ENCODE measurements around the gene ANTXR1.

ANTXR1 gene

DNA sequence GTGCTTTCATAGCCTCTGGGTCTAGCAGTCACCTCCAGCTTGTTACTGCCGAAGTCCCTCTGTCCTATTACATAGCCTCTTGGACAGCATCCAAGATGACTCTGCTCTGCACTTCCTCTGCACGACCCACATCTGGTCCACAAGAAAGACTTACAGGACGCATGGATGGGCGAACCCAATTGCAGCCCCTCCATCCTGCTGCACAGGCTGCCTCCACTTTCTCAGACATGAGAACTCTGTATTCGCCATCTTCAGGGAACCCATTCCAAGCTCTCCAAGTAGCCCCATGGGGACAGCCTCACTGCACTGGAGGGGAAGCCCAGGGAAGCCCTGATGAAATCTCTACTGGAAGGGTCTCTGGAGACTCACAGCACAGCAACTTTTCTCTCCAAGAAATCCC, 201.9 kb downstream of the ANTXR1 start:
- H3K36me3 ChIP-seq (ENCODE audit: insufficient read depth, low read length), result no peaks in the 10 kb centered on the region
- no peaks in the 10 kb centered on the region for H3K9me2 ChIP-seq (replicated peaks; ENCODE audit: low read depth, low read length)
- H4K20me1 ChIP-seq (ENCODE audit: insufficient read depth, low read length, poor library complexity, severe bottlenecking), result no peaks in the 10 kb centered on the region
- no peak overlapping the region for H2AFZ ChIP-seq (ENCODE audit: low read length)
- no peaks in the 10 kb centered on the region for H3K27me3 ChIP-seq (ENCODE audit: insufficient read depth, low read length, poor library complexity, severe bottlenecking)
- no peak for TF ChIP-seq EZH2phosphoT487 (IDR thresholded peaks at IDR 0.05; ENCODE audit: borderline replicate concordance)
- TF ChIP-seq, protein P1, sequence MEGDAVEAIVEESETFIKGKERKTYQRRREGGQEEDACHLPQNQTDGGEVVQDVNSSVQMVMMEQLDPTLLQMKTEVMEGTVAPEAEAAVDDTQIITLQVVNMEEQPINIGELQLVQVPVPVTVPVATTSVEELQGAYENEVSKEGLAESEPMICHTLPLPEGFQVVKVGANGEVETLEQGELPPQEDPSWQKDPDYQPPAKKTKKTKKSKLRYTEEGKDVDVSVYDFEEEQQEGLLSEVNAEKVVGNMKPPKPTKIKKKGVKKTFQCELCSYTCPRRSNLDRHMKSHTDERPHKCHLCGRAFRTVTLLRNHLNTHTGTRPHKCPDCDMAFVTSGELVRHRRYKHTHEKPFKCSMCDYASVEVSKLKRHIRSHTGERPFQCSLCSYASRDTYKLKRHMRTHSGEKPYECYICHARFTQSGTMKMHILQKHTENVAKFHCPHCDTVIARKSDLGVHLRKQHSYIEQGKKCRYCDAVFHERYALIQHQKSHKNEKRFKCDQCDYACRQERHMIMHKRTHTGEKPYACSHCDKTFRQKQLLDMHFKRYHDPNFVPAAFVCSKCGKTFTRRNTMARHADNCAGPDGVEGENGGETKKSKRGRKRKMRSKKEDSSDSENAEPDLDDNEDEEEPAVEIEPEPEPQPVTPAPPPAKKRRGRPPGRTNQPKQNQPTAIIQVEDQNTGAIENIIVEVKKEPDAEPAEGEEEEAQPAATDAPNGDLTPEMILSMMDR (conservative IDR thresholded peaks at IDR 0.05; ENCODE audit: low read length), result no peak
- H3K4me2 ChIP-seq (ENCODE audit: low read depth, low read length, poor library complexity, severe bottlenecking), result peak overlapping the region; percentile 26
- no peaks in the 10 kb centered on the region for H3F3A ChIP-seq (ENCODE audit: low read depth)
- H3K4me1 ChIP-seq (ENCODE audit: insufficient read depth, low read length, poor library complexity, severe bottlenecking), result peaks cover 46% of the 10 kb centered on the region
- H3K79me2 ChIP-seq (ENCODE audit: insufficient read depth, low read length), result no peaks in the 10 kb centered on the region
- no peak overlapping the region for H3K9ac ChIP-seq (ENCODE audit: low read depth, low read length, poor library complexity, severe bottlenecking)
- H3K4me3 ChIP-seq (ENCODE audit: low read length, poor library complexity, severe bottlenecking), result no peak overlapping the region
- no peaks in the 10 kb centered on the region for H3K9me3 ChIP-seq (ENCODE audit: insufficient read depth, low read depth, low read length)

DNA sequence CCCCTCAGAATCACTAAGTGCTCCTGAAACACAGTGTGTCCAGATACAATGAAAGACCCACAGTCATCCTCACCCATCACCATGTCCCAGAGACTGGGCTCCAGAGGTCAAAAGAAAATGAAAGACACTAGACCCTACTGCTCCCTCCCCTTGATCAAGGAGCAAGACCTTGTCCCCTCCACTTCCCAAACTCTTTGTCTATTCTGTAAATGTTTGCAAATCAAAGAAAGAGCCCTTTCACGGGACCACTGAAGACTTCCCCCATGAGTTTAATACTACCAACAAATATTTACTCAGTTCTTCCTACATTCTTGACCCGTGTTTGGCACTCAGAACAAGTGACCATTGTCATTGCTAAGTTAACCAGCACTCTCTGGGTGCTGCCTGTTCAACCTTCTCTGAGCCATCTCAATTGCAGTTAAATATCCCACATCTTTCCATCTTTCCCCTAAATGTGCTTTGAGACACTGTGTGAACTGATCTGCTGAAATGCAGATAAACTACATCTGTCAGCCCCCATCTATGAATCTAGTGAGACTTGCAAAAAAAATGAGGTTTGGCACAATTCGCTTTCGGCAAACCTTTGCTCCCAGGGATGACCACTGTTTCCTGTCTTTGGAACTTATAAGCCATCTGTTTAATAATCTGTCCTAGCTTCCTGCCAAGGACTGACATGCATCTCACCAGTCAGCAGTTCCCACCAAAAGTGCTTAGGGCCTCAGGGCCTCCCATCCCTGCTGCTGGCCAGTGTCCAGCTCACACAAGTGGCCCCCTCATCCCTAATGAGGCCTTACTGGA, 203.8 kb downstream of the ANTXR1 start:
- no peaks in the 10 kb centered on the region for H3K36me3 ChIP-seq (ENCODE audit: insufficient read depth, low read length)
- no peak overlapping the region for H3K9ac ChIP-seq (ENCODE audit: low read depth, low read length, poor library complexity, severe bottlenecking)
- peak overlapping the region; percentile 15 for H3K4me3 ChIP-seq (ENCODE audit: low read length, poor library complexity, severe bottlenecking)
- no peaks in the 10 kb centered on the region for H3F3A ChIP-seq (ENCODE audit: low read depth)
- peak overlapping the region; percentile 32 for H3K4me2 ChIP-seq (ENCODE audit: low read depth, low read length, poor library complexity, severe bottlenecking)
- TF ChIP-seq EZH2phosphoT487 (IDR thresholded peaks at IDR 0.05; ENCODE audit: borderline replicate concordance), result no peak
- TF ChIP-seq, protein P1 (conservative IDR thresholded peaks at IDR 0.05; ENCODE audit: low read length), result no peak
- H3K79me2 ChIP-seq (ENCODE audit: insufficient read depth, low read length), result no peaks in the 10 kb centered on the region
- H2AFZ ChIP-seq (ENCODE audit: low read length), result no peak overlapping the region
- H4K20me1 ChIP-seq (ENCODE audit: insufficient read depth, low read length, poor library complexity, severe bottlenecking), result no peaks in the 10 kb centered on the region
- H3K27me3 ChIP-seq (ENCODE audit: insufficient read depth, low read length, poor library complexity, severe bottlenecking), result no peaks in the 10 kb centered on the region
- H3K4me1 ChIP-seq (ENCODE audit: insufficient read depth, low read length, poor library complexity, severe bottlenecking), result peaks cover 46% of the 10 kb centered on the region
- H3K9me3 ChIP-seq (ENCODE audit: insufficient read depth, low read depth, low read length), result no peaks in the 10 kb centered on the region
- H3K9me2 ChIP-seq (replicated peaks; ENCODE audit: low read depth, low read length), result no peaks in the 10 kb centered on the region

DNA sequence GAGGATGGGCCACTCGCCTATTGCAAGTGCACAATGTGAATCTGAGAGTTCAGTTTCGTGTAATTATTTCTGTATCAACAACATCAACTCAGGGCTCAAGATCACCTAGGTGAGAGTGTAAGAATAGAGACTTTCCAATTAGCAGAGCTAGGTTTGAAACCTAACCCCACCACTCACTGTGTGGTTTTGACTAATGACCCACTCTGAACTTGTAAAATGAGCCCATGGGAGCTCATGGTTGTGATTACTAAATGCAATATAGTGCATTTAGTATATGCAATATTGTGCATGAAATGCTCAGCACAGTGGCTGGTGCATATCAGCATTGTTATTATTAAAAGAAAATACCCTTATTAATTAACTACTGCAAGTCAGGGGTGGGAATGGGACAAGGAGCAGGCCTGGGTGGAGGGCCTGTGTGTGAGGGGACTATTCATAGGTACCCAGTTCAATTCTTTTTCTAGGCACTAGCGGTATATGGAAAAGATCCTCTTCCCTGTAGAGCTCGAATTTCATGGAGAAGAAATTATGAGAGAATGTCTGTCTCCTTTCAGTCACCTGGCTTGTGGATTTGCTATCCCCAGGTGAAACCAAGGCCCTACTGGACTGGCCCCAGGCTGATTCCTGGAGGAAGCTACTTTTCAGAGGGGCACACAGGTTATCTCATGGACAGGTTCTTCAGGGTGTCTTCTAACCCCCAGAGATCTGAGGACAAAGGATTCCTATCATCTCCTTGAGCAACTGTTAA, 204.5 kb downstream of the ANTXR1 start:
- H2AFZ ChIP-seq (ENCODE audit: low read length), result no peak overlapping the region
- H3K9me2 ChIP-seq (replicated peaks; ENCODE audit: low read depth, low read length), result no peaks in the 10 kb centered on the region
- H4K20me1 ChIP-seq (ENCODE audit: insufficient read depth, low read length, poor library complexity, severe bottlenecking), result no peaks in the 10 kb centered on the region
- no peaks in the 10 kb centered on the region for H3K27me3 ChIP-seq (ENCODE audit: insufficient read depth, low read length, poor library complexity, severe bottlenecking)
- H3K9me3 ChIP-seq (ENCODE audit: insufficient read depth, low read depth, low read length), result no peaks in the 10 kb centered on the region
- no peak for TF ChIP-seq EZH2phosphoT487 (IDR thresholded peaks at IDR 0.05; ENCODE audit: borderline replicate concordance)
- TF ChIP-seq, protein P1 (conservative IDR thresholded peaks at IDR 0.05; ENCODE audit: low read length), result no peak
- H3K4me2 ChIP-seq (ENCODE audit: low read depth, low read length, poor library complexity, severe bottlenecking), result peak overlapping the region; percentile 32
- H3K4me3 ChIP-seq (ENCODE audit: low read length, poor library complexity, severe bottlenecking), result peak overlapping the region; percentile 15
- no peak overlapping the region for H3K9ac ChIP-seq (ENCODE audit: low read depth, low read length, poor library complexity, severe bottlenecking)
- peaks cover 46% of the 10 kb centered on the region for H3K4me1 ChIP-seq (ENCODE audit: insufficient read depth, low read length, poor library complexity, severe bottlenecking)
- no peaks in the 10 kb centered on the region for H3K79me2 ChIP-seq (ENCODE audit: insufficient read depth, low read length)
- H3K36me3 ChIP-seq (ENCODE audit: insufficient read depth, low read length), result no peaks in the 10 kb centered on the region
- H3F3A ChIP-seq (ENCODE audit: low read depth), result no peaks in the 10 kb centered on the region
